Thoracic aorta endothelial cell (primary cell): Measurements from ENCODE around the gene LRRC19. TPM values are rescaled to one million over a fixed set of nuclear protein-coding genes. Genes with fewer than 3 reads are reported as not detected.

Experiments used
- total RNA-seq: library from RNA; depleted of rRNA; stranded (reverse); fragments of >200 nt; gene quantifications from 2 replicates; pipeline ENCODE4 v1.2.3, GENCODE V29; 2012

LRRC19 gene
- not detected in 2 replicates for total RNA-seq

GRCh38 chr9:27005491-27005890 lies at the start of gene LRRC19:
LRRC19 (minus strand) TSS chr9:27005672; CDS start chr9:26999694, 5,978 bp downstream.

GRCh38 chr9:26955921-26956859 lies 49.3 kb downstream of the LRRC19 start, which contains the start of gene IFT74:
IFT74 (plus strand) TSS chr9:26956412; CDS start chr9:26961968, 5,556 bp downstream.

GRCh38 chr9:26946753-26947727 lies 58.4 kb downstream of the LRRC19 start, which contains the start of gene PLAA:
PLAA (minus strand) TSS chr9:26947242; CDS start chr9:26947045, 197 bp downstream.

Other genes starting within 250 kb of the LRRC19 start
- 24.3 and 24.7 TPM in 2 replicates for gene CAAP1, start 112.9 kb downstream of the LRRC19 start, total RNA-seq
- gene PLAA, start 58.4 kb downstream of the LRRC19 start, total RNA-seq, result 55.4 and 65.0 TPM in 2 replicates
- gene IFT74, start 49.3 kb downstream of the LRRC19 start, total RNA-seq, result 11.7 and 16.0 TPM in 2 replicates
- 85.1 and 101 TPM in 2 replicates for gene TEK, start 103.6 kb upstream of the LRRC19 start, total RNA-seq